Upper lobe of left lung (tissue), 6 donors: ENCODE data around the gene NECAP2. TPM values are rescaled to one million over a fixed set of nuclear protein-coding genes. Genes with fewer than 3 reads are reported as not detected.

Experiments used
- total RNA-seq, 6 donors: library from RNA; depleted of rRNA in 4 of 6; stranded (reverse); fragments of >200 nt in 4 of 6; gene quantifications; one replicate each; pipeline versions ENCODE4 v1.1.0 to v1.2.1, GENCODE V29; 2016 to 2021
- donor health status: DM: no; HTN: no; CAD: no; lungs with moderate emphysema.
- donor health status: DM: no; HTN: yes; CAD: no; lungs with severe emphysema.

NECAP2 gene
- total RNA-seq, 6 donors from 2014 or later, result 61.9 to 96.4 (median 87.1) TPM

Other genes with a start within 250 kb of the NECAP2 start
- 10 to 100 TPM in 4 of 6 donors, 1 to 10 TPM in 2; 3.5 to 70.2 (median 12.6) TPM for gene ARHGEF19, start 228.1 kb upstream of the NECAP2 start, total RNA-seq
- gene CPLANE2, start 203.5 kb upstream of the NECAP2 start, total RNA-seq, result 10 to 100 TPM in 2 of 6 donors, 1 to 10 TPM in 4; 3.0 to 11.6 (median 8.0) TPM
- 10 to 100 TPM; 20.8 to 41.9 (median 24.0) TPM for gene FBXO42, start 88.2 kb upstream of the NECAP2 start, total RNA-seq
- gene SZRD1, start 73.5 kb upstream of the NECAP2 start, total RNA-seq, result 100 to 1,000 TPM in 2 of 6 donors, 10 to 100 TPM in 4; 30.4 to 136 (median 58.3) TPM
- gene SPATA21, start 3.3 kb upstream of the NECAP2 start, total RNA-seq, result not detected
- over 10,000 TPM in 1 of 6 donors, 1,000 to 10,000 TPM in 2, under 1 TPM in 3; under 0.01 to 14,413 (median 1,360) TPM for gene RNU1-1, start 73.6 kb downstream of the NECAP2 start, total RNA-seq
- 10 to 100 TPM; 31.6 to 81.7 (median 34.3) TPM for gene NBPF1, start 172.8 kb downstream of the NECAP2 start, total RNA-seq
- over 10,000 TPM in 1 of 6 donors, 1,000 to 10,000 TPM in 2, under 1 TPM in 3; under 0.01 to 14,413 (median 1,360) TPM for gene RNU1-3, start 226.2 kb downstream of the NECAP2 start, total RNA-seq